Naive thymus-derived CD8-positive, alpha-beta T cell (primary cell): ENCODE measurements around the gene EHD4. TPM values are rescaled to one million over a fixed set of nuclear protein-coding genes. Genes with fewer than 3 reads are reported as not detected.

Source experiments
- ATAC-seq, 2 donors: fragments of 150-1000 bp; cut with Tn5 transposase in 1 of 2; sonication (Bioruptor Pico), chemical (Tn5 transposase) in 1 of 2; 1 replicate in 1 of 2; 2 replicates in 1 of 2; pipeline ENCODE4 v1.10.0; 2021; ENCODE audit warnings: mild to moderate bottlenecking in 2 of 2, moderate library complexity in 2 of 2
- POLR2A ChIA-PET: fragments of 350-600 bp; sonication (Branson Sonifier 250); formaldehyde crosslinking; loops from one replicate; lab custom pipeline; 2021; ENCODE audit warnings: antibody characterized with exemption; lab: Charles Lee
- DNase-seq, 10 donors: peaks; one replicate each; pipeline versions ENCODE4 v3.0.0 to v3.0.0-alpha.2; 2020 to 2022
- H3K27ac Mint-ChIP-seq, 10 donors: one replicate each; pipeline ENCODE4 v1.8.0; 2020 to 2022; ENCODE audit warnings: mild to moderate bottlenecking in 10 of 10, mixed read lengths in 10 of 10, moderate library complexity in 4 of 10, inconsistent platforms in 1 of 10
- H3K27me3 Mint-ChIP-seq, 5 donors: one replicate each; pipeline ENCODE4 v1.8.0; 2021 to 2022; ENCODE audit warnings: mixed read lengths in 5 of 5
- H3K36me3 Mint-ChIP-seq, 3 donors: one replicate each; pipeline ENCODE4 v1.8.0; 2020 to 2022; ENCODE audit warnings: mixed read lengths in 3 of 3, mild to moderate bottlenecking in 2 of 3, inconsistent platforms in 1 of 3
- H3K4me1 Mint-ChIP-seq, 4 donors: one replicate each; pipeline ENCODE4 v1.8.0; 2021 to 2022; ENCODE audit warnings: mixed read lengths in 4 of 4
- H3K4me3 Mint-ChIP-seq, 10 donors: one replicate each; pipeline ENCODE4 v1.8.0; 2020 to 2022; ENCODE audit warnings: mild to moderate bottlenecking in 10 of 10, mixed read lengths in 10 of 10, moderate library complexity in 6 of 10, inconsistent platforms in 1 of 10
- H3K9me3 Mint-ChIP-seq, 9 donors: one replicate each; pipeline ENCODE4 v1.8.0; 2020 to 2022; ENCODE audit warnings: mixed read lengths in 9 of 9, mild to moderate bottlenecking in 3 of 9, inconsistent platforms in 1 of 9, moderate library complexity in 1 of 9
- polyA plus RNA-seq, 3 donors: library from polyadenylated mRNA; unstranded; fragments of 300-500 nt; fragmentation: Illumina TruSeq; gene quantifications; one replicate each; pipeline ENCODE4 v1.2.3, GENCODE V29; 2021
- total RNA-seq, 8 experiments: library from RNA in 2 of 8; stranded (reverse) in 2 of 8; gene quantifications; one replicate each; pipeline ENCODE4 v1.2.3 and lab custom pipeline; 2021 to 2026

EHD4 gene
- total and polyA plus RNA-seq, 5 experiments from 2014 or later, result 5.2 to 10.4 (median 7.6) TPM

GRCh38 chr15:41934843-41935242, 37.5 kb downstream of the EHD4 start:
- peak; percentile 53 to 85 (median 70) for DNase-seq
- H3K9me3 Mint-ChIP-seq, result peaks cover 0 to 4% (median 0%) of the 10 kb centered on the region in 9 donors
- POLR2A ChIA-PET, result interaction anchor here (0.8 to 5.5 kb wide), 11 partner anchors 8 to 274 kb away, joined by 3 to 59 read pairs (median 3); partner anchors contain the start of genes EHD4, MAPKBP1 and MGA
- peaks cover 27 to 68% (median 55%) of the 10 kb centered on the region in 4 donors for H3K4me1 Mint-ChIP-seq
- peak overlapping the region; percentile 42 to 80 (median 68) for H3K4me3 Mint-ChIP-seq
- no peaks in the 10 kb centered on the region for H3K27me3 Mint-ChIP-seq
- H3K27ac Mint-ChIP-seq, result peak overlapping the region; percentile 93 to 100 (median 98)
- no peaks in the 10 kb centered on the region for H3K36me3 Mint-ChIP-seq
- peak; percentile 75 for ATAC-seq

- Mint-ChIP-seq H3K9me3 (peaks cover 0 to 4% (median 0%) of the 10 kb centered on the region in 9 donors), H3K27ac (peak overlapping the region; percentile 28 to 100 (median 98)), H3K4me1 (peaks cover 27 to 76% (median 53%) of the 10 kb centered on the region in 4 donors), H3K27me3 (no peaks in the 10 kb centered on the region), H3K4me3 (no peak overlapping the region), H3K36me3 (no peaks in the 10 kb centered on the region)
- no peak for ATAC-seq
- POLR2A ChIA-PET, result interaction anchor here (1.2 to 5.5 kb wide), 2 partner anchors 38 to 39 kb away, joined by 4 to 59 read pairs; partner anchors contain the start of gene EHD4
- no peak for DNase-seq
These were observed 38.6 kb downstream of the EHD4 start for GRCh38 chr15:41933771-41934170.

- Mint-ChIP-seq H3K27me3 (no peaks in the 10 kb centered on the region), H3K36me3 (no peaks in the 10 kb centered on the region), H3K4me1 (peaks cover 27 to 76% (median 52%) of the 10 kb centered on the region in 4 donors), H3K27ac (peak overlapping the region; percentile 19 to 100 (median 95)), H3K4me3 (no peak overlapping the region), H3K9me3 (peaks cover 0 to 4% (median 0%) of the 10 kb centered on the region in 9 donors)
- POLR2A ChIA-PET, result interaction anchor here (0.7 kb wide), 1 partner anchor 309 kb away, joined by 3 read pairs; no protein-coding TSS in a partner anchor
- no peak for ATAC-seq
- DNase-seq, result no peak
These were observed 39.0 kb downstream of the EHD4 start for GRCh38 chr15:41933326-41933725.

- POLR2A ChIA-PET, result interaction anchor here (0.6 to 1.2 kb wide), 3 partner anchors 38 to 333 kb away, joined by 3 to 9 read pairs (median 3); no protein-coding TSS in a partner anchor
- Mint-ChIP-seq H3K4me3 (no peak overlapping the region), H3K9me3 (peaks cover 0 to 4% (median 0%) of the 10 kb centered on the region in 9 donors), H3K36me3 (no peaks in the 10 kb centered on the region), H3K4me1 (peaks cover 25 to 76% (median 46%) of the 10 kb centered on the region in 4 donors), H3K27ac (peak overlapping the region in 9 of 10 donors; percentile 19 to 100 (median 93)), H3K27me3 (no peaks in the 10 kb centered on the region)
- DNase-seq, result no peak
- no peak for ATAC-seq
These were observed 39.7 kb downstream of the EHD4 start for GRCh38 chr15:41932511-41933289.

- Mint-ChIP-seq H3K27ac (peak overlapping the region in 4 of 10 donors; percentile 25 to 74 (median 28)), H3K4me1 (peaks cover 19 to 76% (median 42%) of the 10 kb centered on the region in 4 donors)
- POLR2A ChIA-PET, result interaction anchor here (0.6 to 1.3 kb wide), 4 partner anchors 9 to 332 kb away, joined by 3 to 9 read pairs (median 3); partner anchors contain the start of gene MAPKBP1
These were observed 40.3 kb downstream of the EHD4 start for GRCh38 chr15:41932101-41932500.

GRCh38 chr15:41930867-41931222, 41.5 kb downstream of the EHD4 start:
- DNase-seq (no peak), ATAC-seq (no peak)
- peaks cover 24 to 76% (median 41%) of the 10 kb centered on the region in 4 donors for H3K4me1 Mint-ChIP-seq
- peak overlapping the region in 1 of 10 donors; percentile 26 for H3K27ac Mint-ChIP-seq
- no peak overlapping the region for H3K4me3 Mint-ChIP-seq
- H3K9me3 Mint-ChIP-seq, result peaks cover 0 to 2% (median 0%) of the 10 kb centered on the region in 9 donors
- H3K36me3 Mint-ChIP-seq, result no peaks in the 10 kb centered on the region
- POLR2A ChIA-PET, result interaction anchor here (1.3 to 1.5 kb wide), 2 partner anchors 41 to 157 kb away, joined by 3 to 4 read pairs; partner anchors contain the start of genes EHD4 and MAPKBP1
- H3K27me3 Mint-ChIP-seq, result no peaks in the 10 kb centered on the region

More at GRCh38 chr15:41932101-41932500, 40.3 kb downstream of the EHD4 start:
- Mint-ChIP-seq H3K4me3 (no peak overlapping the region), H3K36me3 (no peaks in the 10 kb centered on the region), H3K27me3 (no peaks in the 10 kb centered on the region), H3K9me3 (peaks cover 0 to 4% (median 0%) of the 10 kb centered on the region in 9 donors)
- no peak for DNase-seq
- ATAC-seq, result no peak

GRCh38 chr15:41930221-41930866, 42.0 kb downstream of the EHD4 start:
- DNase-seq (no peak), ATAC-seq (no peak)
- Mint-ChIP-seq H3K4me3 (no peak overlapping the region), H3K27me3 (no peaks in the 10 kb centered on the region), H3K9me3 (no peaks in the 10 kb centered on the region), H3K27ac (peak overlapping the region in 2 of 10 donors; percentile 50 to 88), H3K4me1 (peaks cover 20 to 76% (median 36%) of the 10 kb centered on the region in 4 donors), H3K36me3 (no peaks in the 10 kb centered on the region)
- POLR2A ChIA-PET, result interaction anchor here (1.5 kb wide), 1 partner anchor 42 kb away, joined by 4 read pairs; the partner anchor contains the start of gene EHD4

GRCh38 chr15:41928637-41929620, 43.4 kb downstream of the EHD4 start:
- H3K27me3 Mint-ChIP-seq, result no peaks in the 10 kb centered on the region
- H3K4me3 Mint-ChIP-seq, result peak overlapping the region in 1 of 10 donors; percentile 47
- DNase-seq (peak in 1 of 10 donors; percentile 30), ATAC-seq (peak in 1 of 2 donors; percentile 45)
- POLR2A ChIA-PET, result no interaction called here
- peaks cover 0 to 6% (median 5%) of the 10 kb centered on the region in 3 donors for H3K36me3 Mint-ChIP-seq
- no peaks in the 10 kb centered on the region for H3K9me3 Mint-ChIP-seq
- H3K27ac Mint-ChIP-seq, result peak overlapping the region in 2 of 10 donors; percentile 31 to 88
- peaks cover 12 to 67% (median 23%) of the 10 kb centered on the region in 4 donors for H3K4me1 Mint-ChIP-seq

GRCh38 chr15:41928100-41928499, 44.3 kb downstream of the EHD4 start:
- ATAC-seq (no peak), DNase-seq (no peak)
- Mint-ChIP-seq H3K36me3 (peaks cover 0 to 8% (median 5%) of the 10 kb centered on the region in 3 donors), H3K4me3 (peak overlapping the region in 1 of 10 donors; percentile 16), H3K4me1 (peaks cover 10 to 68% (median 17%) of the 10 kb centered on the region in 4 donors), H3K27ac (peak overlapping the region in 4 of 10 donors; percentile 2 to 88 (median 38)), H3K27me3 (no peaks in the 10 kb centered on the region), H3K9me3 (no peaks in the 10 kb centered on the region)
- POLR2A ChIA-PET, result no interaction called here

GRCh38 chr15:41927536-41927935, 44.8 kb downstream of the EHD4 start:
- peak overlapping the region in 4 of 10 donors; percentile 11 to 88 (median 49) for H3K27ac Mint-ChIP-seq
- H3K9me3 Mint-ChIP-seq, result no peaks in the 10 kb centered on the region
- DNase-seq, result no peak
- H3K4me1 Mint-ChIP-seq, result peaks cover 8 to 69% (median 14%) of the 10 kb centered on the region in 4 donors
- ATAC-seq, result no peak
- peak overlapping the region in 1 of 10 donors; percentile 52 for H3K4me3 Mint-ChIP-seq
- POLR2A ChIA-PET, result interaction anchor here (1.0 kb wide), 1 partner anchor 77 kb away, joined by 3 read pairs; no protein-coding TSS in a partner anchor
- peaks cover 0 to 10% (median 5%) of the 10 kb centered on the region in 3 donors for H3K36me3 Mint-ChIP-seq
- no peaks in the 10 kb centered on the region for H3K27me3 Mint-ChIP-seq
